ENCODE results near the gene RPRD1B. TPM values are rescaled to one million over a fixed set of nuclear protein-coding genes. Genes with fewer than 3 reads are reported as not detected.

Gene RPRD1B
- total and polyA plus RNA-seq, 2 of the 8 experiments (the other 6 are each of a cell fraction or from before 2014, with no cell fraction given): 10.3 to 20.9 TPM

DNA sequence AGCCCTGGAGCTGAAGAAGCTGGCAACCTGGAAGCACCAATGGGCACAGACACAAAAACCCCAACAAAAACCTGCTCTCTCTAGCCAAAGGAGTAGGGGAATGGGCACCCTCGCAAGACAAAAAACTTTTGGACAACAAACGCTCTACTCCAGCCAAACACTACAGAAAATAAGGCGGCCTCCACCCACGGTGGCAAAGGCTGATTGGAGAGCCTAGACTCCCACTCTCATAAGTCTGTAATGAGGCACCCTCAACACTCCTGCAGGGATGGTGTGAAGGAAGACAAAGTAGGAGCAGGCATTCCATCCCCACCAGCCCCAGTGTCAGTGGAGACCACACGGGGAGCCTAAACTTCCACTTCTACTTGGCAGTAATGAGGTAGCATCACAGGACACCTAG, 9.1 kb upstream of the RPRD1B start:
- H4K20me1 ChIP-seq (replicated peaks in 1 of 2; ENCODE audit: control insufficient read depth in 1 of 2, insufficient read depth in 2 of 2, low read length in 2 of 2): peaks cover 6 to 16% of the 10 kb centered on the region in 2 experiments
- H3K9me3 ChIP-seq (ENCODE audit: insufficient read depth in 2 of 2, low read depth in 1 of 2, low read length in 1 of 2): peaks cover 0 to 2% of the 10 kb centered on the region in 2 experiments; a peak in 1 of 4 replicates
- H3K4me2 ChIP-seq (ENCODE audit: insufficient read depth in 1 of 2, low read depth in 2 of 2, low read length in 2 of 2): no peak overlapping the region
- H2BK20ac ChIP-seq (ENCODE audit: low read length): no peak overlapping the region
- FAIRE-seq (no peak), DNase-seq (ENCODE audit: low read depth in 1 of 2, low spot score in 2 of 2) (no peak)
- H2BK12ac ChIP-seq (ENCODE audit: low read depth, low read length): no peak overlapping the region
- no peak overlapping the region for H2AFZ ChIP-seq (ENCODE audit: low read length)
- no peaks in the 10 kb centered on the region for H3K27me3 ChIP-seq (replicated peaks in 1 of 4; ENCODE audit: control insufficient read depth in 3 of 4, extremely low read depth in 1 of 4, insufficient read depth in 3 of 4, low read length in 3 of 4)
- H3K27ac ChIP-seq (ENCODE audit: low read depth, low read length): no peak overlapping the region
- TF ChIP-seq JUN (IDR thresholded peaks at IDR 0.05; ENCODE audit: low read depth, low read length): no peak
- no peak for TF ChIP-seq POU5F1 (IDR thresholded peaks at IDR 0.05; ENCODE audit: low read depth, low read length)
- no peak overlapping the region for H2BK120ac ChIP-seq (replicated peaks; ENCODE audit: low read depth, low read length)
- no peak overlapping the region for H3K4ac ChIP-seq (replicated peaks; ENCODE audit: insufficient read length, low read depth, low read length)
- H3K14ac ChIP-seq (ENCODE audit: insufficient read length): no peak overlapping the region
- H3K23me2 ChIP-seq (ENCODE audit: low read depth, low read length): no peaks in the 10 kb centered on the region
- WGBS, 2 experiments (ENCODE audit: extremely low coverage in 1 of 2, insufficient coverage in 1 of 2, insufficient read length in 1 of 2, insufficient replicate concordance in 2 of 2, low coverage in 1 of 2, low lambda C conversion rate in 2 of 2, missing lambda C conversion rate in 1 of 2): 79% methylated on average over 5 of the region's 5 CpGs; no CpG with 5 or more reads in 1 of the 2 experiments
- no peak overlapping the region for H3K23ac ChIP-seq (ENCODE audit: insufficient read length)
- H3K4me3 ChIP-seq (ENCODE audit: extremely low read depth in 1 of 4, insufficient read depth in 2 of 4, low read depth in 3 of 4, low read length in 4 of 4): no peak overlapping the region
- H3K79me1 ChIP-seq (ENCODE audit: low read depth, low read length): peaks cover 6% of the 10 kb centered on the region; the same call in 1 of the 2 replicates
- H3K79me2 ChIP-seq (ENCODE audit: control insufficient read depth in 1 of 2, insufficient read depth in 2 of 2, low read length in 2 of 2): peaks cover 9 to 97% of the 10 kb centered on the region in 2 experiments
- H2BK5ac ChIP-seq (ENCODE audit: low read depth, low read length): no peak overlapping the region
- H3K18ac ChIP-seq (ENCODE audit: extremely low read depth, low read length): no peak overlapping the region
- H3K36me3 ChIP-seq (ENCODE audit: control insufficient read depth in 2 of 4, insufficient read depth in 4 of 4, low read length in 3 of 4): peaks cover 0 to 3% (median 0%) of the 10 kb centered on the region in 4 experiments; a peak in 1 of 8 replicates
- no peaks in the 10 kb centered on the region; a peak in 1 of 7 replicates for H3K4me1 ChIP-seq (replicated peaks in 1 of 4; ENCODE audit: control insufficient read depth in 3 of 4, insufficient read depth in 4 of 4, low read length in 3 of 4)
- no peak overlapping the region for H4K5ac ChIP-seq (ENCODE audit: insufficient read length, low read depth, low read length)
- ChIA-PET CTCF (ENCODE audit: partially characterized antibody) (no interaction called here), POLR2A (ENCODE audit: partially characterized antibody) (interaction anchor here (0.9 kb wide), 1 partner anchor 8 kb away, joined by 3 read pairs; the partner anchor contains the start of gene TTI1)
- H3K56ac ChIP-seq (replicated peaks; ENCODE audit: insufficient read length, low read depth, low read length): no peak overlapping the region
- no peak overlapping the region for H3K9ac ChIP-seq (replicated peaks in 1 of 4; ENCODE audit: extremely low read depth in 1 of 4, low read depth in 3 of 4, low read length in 3 of 4)
- H4K91ac ChIP-seq (replicated peaks; ENCODE audit: insufficient read length, low read length): no peak overlapping the region
- no peak overlapping the region for H4K8ac ChIP-seq (ENCODE audit: extremely low read depth, insufficient read depth, low read length)
- H2AK5ac ChIP-seq (ENCODE audit: low read depth, low read length): no peak overlapping the region
- no peak overlapping the region for H2BK15ac ChIP-seq (ENCODE audit: low read length)
